GM19463 (cell line): ENCODE data around the gene HOXB7.

Experiments
- ATAC-seq: cut with Tn5 transposase; IDR thresholded peaks from one replicate; pipeline ENCODE4 v1.9.1; 2021; ENCODE audit warnings: mild to moderate bottlenecking, moderate library complexity; ENCODE audit not compliant: unreplicated experiment

Gene HOXB7

DNA sequence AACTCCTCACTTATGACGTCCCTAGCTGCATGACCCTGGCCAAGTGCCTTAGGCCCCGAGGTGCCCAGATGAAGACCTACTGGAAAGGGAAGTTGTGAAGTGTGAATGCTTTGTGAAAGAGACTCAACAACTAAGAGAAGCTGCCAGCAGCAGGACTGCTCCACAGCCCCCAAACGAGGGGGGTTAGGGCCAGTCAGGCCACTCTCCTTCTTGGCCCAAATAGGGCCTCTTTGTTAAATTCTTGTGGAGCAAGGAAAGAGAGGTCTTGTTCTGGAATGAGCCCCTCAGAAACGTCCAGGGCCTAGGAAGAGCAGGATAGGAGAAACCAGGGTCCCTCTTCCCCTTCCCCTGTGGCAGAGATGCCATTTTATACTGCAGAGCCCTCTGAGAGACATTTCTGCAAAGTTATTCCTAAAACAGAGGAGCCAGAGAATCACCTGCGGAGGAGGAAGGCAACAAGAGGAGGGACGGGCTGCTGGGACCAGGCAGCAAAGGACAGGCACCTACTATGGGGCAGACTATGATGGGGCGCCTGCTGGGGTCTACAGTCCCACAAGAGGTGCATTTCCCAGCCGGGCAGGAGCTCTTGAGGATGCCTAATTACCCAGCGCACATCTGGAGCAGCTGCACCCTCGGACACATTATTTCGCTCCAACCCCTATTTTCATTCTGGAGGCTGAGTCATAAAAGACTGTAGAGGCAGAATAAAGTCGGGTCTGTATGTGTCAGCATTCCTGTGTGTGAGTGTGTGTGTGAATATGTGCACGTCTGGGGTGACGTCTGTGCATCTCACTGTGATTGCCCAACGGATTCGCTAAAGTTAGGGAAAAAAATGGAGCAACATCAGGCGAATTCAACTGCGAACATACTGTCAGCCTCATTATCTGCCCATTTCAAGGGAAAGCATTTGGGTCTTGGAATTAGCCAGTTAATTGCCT is 26.8 kb upstream of the HOXB7 start:
- no peak for ATAC-seq

DNA sequence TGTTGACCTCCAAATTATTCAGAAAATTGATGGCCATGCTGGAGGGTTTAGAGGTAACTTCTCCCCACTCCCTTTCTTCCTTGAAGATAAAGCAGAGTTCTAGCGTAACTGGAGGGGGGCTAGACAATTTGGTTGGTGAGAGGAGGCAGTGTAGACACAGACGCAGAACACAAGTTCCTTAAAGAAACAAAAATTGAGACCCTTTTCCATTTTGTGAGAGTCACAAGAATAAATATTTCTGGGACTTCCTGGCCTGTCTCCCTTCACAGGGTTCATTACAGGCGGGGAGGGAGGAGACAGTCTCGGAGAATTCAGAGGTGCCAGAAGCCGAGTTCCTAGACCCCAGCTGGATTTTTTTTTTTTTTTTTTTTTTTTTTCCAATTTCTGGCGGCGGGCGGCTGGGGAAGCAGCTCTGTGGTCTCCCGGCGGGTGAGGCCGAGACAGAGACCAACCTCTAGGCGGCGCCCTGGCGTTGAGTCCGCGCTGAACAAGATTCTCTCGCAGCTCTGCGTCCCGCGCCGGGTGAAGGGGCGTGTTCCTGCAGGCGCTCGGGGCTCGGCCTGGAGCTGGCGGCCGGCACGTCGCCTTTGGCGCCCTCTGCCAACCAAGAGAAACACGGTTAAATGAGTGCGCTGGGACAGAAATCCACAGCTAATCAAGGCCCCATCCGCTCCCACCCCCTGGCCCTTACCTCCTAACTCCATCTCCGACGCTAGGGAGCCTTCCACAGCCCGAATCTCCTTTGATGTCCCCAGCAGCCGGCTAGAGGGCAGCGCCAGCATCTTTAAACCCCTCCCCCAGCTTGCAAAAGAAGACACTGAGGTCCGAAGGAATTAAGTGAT is 25.6 kb upstream of the HOXB7 start:
- peak; percentile 63 for ATAC-seq

DNA sequence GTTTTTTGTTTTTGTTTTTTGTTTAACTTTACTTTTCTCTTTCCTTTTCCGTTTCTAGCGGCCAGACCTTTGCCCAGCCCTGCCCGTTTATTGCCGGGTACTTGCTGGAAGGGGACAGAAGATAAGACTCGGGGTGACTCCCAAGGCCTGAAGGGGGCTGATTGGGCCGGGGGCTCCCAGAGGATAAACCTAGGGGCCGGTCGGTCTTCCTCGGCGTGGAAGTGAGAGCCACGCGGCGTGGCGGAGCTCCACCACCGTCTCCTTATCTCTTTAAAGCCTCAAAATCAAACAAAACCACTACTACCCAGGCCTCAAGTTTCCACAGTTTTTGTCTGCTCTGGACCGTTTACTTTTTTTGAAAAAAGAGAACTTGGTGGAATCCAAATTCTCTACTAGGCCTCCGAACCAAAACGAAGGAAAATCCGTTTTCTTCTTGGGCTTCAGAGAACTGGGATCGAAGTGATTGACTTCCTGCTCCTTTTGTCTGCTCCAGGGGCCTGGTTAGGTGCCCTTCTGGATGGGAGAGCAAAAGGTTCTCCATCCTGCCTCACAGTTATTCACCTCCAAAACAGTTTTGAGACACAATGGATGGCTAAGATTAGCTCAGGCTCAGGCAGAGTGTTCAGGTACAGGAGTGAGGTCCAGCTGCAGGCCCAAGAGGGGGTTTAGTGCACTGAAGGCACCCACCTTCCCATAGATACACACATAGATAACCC is 23.8 kb upstream of the HOXB7 start:
- no peak for ATAC-seq

DNA sequence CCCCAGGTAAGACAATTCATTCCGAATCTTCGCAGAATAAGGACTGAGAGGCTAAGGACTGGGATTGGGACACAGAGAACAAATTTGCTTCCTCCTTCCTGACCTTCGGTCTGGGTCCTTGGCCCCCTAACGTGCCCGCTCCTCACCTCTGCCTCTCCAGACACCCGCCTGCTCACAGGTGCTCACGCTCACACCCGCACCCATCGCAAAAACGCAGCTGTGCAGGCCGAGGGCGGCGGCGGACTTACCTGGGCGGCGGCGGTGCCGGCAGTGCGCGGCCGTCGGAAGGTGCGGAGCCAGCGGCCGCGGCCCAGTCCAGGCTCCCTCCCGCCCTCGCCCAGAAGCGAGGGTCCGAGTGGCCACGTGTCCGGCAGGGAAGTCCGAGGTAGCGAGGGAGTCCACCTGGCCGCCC is 22.5 kb upstream of the HOXB7 start:
- ATAC-seq: no peak

DNA sequence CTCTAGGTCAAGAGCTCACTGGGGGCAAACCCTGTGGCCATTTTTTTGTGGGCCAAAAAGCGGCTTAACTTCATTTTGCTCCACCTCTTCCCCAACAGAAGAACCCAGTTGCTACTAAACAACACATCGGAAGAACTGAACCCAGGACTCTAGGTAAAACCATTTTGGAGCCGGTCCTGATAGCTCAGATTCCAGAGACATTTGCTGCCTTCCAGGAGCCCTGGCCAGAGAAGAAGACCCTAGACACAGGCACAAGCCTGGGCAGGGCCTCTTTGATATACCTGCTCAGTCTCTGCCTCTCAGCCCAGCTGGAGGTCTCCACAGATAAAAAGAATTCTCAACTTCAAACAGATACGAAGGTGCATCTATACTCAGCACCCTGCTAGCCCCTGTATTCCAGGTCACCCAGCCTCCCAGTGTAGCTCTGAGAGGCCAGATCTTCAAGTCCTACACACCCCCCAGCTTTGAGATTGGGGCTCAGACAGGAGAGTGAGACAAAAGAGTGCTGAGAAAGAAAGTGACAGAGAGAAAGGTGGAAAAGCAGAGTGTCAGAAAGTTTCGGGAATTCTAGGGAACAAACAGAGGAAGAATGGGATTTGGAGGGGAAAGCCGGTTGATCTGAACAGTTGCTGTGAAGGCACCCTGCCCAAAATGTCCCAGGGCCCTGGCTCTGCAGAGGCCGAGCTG is 21.9 kb upstream of the HOXB7 start:
- no peak for ATAC-seq

DNA sequence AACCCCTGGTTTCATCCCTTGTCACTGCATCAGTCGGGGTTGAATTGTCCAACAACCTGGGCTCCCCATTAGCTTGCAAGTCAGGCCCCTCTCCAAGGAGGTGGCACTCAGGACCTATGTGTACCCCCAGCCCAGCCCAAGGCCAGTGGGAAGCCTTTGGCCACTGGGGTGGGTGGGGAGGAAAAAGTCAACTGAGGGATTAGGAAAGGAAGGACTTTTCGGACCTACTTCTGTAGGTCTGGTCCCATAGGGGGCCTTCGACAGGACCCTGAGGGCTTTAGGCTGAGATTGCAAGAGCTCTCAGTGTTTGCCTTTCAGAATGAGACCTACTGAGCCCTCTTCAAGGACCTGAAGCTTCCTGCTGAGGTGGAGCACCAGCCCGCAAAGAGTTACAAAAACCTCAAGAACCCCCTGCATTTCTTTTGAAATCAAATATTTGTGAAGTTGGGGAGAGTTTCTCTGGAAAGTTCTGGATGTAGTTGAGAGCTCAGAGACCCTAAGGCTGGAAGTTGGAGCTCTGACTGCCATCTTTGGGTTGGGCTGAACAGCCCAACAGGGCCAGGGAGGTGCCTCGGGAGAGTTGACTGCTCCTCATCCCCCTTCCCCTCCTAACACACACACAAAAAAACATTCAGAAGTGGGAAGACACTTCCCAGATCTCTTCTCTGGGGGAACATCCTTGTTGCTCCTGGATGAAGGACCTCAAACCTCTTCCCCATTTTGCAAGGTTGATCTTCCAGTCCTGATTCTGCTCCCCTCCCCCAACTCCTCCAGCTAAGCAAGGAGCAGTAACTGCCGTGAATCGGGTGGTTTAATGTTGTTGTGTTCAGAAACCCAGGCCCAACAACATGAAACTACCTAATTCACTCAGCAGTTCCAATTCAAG is 21.1 kb upstream of the HOXB7 start:
- peak; percentile 47 for ATAC-seq

DNA sequence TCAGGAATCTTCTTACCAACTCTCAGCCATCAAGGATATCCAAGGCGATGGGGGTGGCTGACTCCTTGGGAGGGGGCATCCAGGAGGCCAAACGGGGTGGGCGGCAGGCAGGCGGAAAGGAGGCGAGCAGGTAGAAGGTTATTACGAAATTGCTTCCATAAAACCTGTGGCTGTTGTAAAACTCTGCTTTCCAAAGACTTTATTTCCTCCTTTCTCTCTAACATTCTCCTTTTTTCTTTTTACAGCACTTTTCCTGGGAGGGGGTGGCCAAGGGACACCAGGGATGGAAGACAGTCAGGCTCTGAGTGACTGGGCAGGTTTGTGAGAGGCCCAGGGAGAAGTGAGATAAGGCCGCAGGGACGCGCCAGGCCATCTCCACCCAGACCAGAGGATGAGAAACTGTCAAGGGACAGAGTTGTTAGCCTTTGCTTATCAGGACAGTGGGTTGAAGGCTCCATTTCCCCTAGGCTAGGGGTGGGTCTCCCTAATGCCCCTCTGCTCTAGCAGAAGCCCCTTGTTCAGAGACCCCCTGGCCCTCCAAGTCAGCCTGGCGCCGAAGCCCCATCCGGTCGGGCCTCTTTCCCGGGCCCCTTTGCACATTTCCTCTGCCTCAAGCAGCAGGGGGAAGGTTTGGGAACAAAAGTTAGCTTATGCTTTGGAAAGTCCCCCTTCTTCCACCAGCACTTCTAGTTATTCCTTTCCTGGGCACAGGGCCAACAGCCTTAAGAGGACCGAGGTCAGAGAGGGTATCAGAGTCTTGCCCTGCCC is 20.3 kb upstream of the HOXB7 start:
- ATAC-seq: no peak

DNA sequence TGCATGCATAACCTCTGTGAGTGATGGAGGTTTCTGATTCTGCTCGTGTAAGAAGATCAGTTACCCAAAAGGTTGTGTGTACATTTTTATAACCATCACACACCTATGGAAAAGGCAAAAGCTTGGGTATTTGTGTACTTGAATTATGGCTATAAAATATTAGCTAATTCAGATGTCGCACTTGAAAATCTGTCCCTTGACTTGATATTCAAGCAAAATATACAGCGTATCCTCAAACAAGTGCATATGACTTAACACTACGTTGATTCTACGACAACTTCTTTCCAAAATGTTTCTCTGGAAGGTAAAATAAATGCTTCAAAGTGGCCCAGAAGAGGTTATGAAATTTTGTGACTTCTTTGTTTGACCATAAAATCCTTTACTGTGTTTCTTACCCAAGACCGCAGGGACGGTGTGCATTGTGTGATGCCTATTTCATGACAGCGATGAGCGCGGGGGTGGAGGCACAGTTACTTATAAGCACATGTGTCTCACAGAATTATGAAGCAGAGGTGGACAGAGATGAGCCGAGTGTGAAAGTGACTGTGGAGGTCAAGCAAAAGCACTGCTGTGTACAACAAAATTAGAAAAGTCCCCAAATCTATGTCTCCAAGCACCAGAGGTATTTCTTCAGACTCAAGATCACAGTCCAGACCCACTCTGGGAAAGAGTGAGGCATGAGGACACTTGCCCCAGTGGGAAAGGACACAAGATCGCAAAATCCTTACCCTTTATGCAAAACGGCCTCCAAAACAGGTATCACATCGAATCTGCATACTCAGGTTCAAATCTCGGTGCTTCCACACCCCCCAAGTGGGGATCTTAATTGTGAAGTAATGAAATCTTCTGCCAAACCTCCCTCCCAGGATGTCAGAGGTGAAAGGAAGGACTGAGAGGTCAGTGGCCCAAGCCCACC is 19.4 kb upstream of the HOXB7 start:
- no peak for ATAC-seq

DNA sequence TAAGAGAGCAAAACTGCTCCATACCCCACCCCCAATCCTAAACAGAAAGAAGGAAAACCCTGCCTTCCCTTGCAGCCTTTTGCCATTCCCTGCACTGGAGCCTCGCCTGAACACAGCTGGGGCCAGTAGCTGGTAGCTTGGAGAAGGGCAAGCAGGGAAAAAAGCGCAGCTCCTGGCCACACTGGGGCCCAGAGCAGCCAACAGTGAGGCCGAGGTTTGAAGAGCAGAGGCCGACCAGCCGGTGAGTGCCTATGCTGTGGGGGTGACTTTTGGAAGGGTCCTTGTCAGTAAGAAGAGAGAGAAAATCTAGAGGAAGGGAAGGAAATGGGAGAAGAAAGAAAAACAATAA is 18.6 kb upstream of the HOXB7 start:
- no peak for ATAC-seq

DNA sequence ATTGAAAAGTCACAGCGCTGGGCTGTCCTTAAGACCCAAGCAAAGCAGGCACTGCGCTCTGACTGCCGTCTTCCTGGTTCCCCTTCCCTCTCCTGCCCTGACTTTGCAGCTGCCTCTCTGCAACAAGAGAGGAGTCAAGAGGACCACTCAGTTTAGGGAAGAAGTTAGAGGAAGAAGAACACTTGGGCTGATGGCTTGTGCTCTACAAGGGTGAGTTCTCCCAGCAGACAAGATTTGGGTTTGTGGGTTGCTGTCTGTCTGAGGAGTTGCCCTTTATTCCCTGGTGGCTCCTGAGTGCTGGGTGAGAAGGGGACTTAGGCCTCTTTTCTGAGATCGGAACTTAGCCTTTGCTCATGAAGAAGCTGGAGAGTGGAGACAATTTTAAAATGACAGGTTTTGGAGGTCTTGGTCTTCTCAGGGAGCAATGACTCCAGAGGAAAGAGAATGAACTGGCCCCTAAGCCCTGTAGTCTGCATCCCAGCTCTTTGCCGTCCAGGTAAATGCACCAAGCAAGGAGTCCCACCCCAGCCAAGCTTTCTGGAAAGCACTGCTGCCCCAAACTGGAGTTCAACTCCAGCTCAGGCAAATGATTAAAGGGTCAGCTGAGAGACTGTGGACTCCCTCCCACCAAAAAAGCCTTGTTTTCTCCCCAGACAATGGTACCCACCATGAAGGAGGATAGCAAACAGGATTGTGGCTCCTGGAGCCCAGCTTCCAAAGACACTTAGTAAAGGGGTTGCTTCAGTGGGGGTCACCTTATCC is 18.0 kb upstream of the HOXB7 start:
- no peak for ATAC-seq

DNA sequence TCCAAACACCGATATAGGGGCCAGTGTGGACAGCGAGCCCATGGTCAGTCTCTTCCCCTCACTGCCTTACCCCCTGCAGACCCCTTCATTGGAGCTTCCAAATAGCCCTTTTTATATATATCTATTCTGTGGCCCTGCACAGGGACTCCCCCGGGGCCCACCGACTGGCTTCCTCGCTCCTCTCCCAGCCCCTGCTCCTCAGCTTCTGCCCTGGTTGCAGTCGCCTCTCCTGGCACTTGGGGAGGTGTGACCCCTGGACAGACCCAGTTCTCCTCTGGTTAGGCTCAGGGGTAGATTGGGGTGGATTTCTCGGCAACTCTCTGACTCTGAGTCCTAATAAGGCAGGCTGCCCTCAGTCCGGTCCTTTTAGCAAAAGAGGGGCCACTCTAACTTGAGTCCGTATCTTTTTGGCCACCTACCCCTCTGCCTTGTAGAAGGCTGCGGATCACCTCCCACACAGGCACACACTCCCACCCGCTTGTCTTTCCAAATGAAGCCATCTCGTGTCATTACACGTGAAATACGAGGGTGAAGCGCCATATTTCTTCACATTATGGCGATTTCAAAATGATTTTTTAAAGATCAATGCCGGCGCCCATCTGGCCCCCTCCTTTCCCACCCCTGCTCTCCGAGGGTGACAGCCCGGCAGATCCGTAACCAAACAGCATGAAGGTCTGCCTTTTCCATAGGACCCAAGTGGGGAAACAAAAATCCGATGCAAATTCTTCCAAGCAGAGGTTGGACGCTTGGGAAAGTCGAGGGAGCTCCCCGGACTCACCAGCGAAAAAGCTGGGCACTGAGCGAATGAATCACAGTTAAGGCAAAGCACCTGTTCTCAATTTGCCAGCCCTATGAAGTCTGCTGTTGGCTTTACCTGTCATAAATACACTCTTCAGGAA is 17.1 kb upstream of the HOXB7 start:
- no peak for ATAC-seq

DNA sequence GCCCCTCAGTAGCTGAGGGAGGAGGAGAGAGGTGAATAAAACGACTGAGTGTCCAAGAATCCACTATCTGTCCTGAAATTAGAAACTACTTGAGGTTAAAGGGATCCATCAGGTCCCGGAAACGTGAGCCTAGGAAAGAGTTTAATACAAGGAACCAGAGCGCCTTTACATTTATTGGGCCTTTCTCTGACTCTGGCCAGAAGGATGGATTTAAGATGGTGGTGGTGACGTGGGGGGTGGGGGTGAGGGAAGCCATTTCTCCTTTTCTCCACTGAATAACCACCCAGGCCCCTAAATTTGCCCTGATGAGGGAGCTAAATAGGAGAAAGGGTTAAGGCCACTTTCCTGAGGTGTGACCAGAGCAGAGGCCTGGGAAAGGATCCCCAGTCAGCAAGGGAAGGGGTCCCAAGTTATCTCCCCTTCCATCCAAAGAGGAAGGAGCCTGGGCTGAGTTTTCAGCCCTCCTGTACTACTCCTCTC is 16.3 kb upstream of the HOXB7 start:
- no peak for ATAC-seq

DNA sequence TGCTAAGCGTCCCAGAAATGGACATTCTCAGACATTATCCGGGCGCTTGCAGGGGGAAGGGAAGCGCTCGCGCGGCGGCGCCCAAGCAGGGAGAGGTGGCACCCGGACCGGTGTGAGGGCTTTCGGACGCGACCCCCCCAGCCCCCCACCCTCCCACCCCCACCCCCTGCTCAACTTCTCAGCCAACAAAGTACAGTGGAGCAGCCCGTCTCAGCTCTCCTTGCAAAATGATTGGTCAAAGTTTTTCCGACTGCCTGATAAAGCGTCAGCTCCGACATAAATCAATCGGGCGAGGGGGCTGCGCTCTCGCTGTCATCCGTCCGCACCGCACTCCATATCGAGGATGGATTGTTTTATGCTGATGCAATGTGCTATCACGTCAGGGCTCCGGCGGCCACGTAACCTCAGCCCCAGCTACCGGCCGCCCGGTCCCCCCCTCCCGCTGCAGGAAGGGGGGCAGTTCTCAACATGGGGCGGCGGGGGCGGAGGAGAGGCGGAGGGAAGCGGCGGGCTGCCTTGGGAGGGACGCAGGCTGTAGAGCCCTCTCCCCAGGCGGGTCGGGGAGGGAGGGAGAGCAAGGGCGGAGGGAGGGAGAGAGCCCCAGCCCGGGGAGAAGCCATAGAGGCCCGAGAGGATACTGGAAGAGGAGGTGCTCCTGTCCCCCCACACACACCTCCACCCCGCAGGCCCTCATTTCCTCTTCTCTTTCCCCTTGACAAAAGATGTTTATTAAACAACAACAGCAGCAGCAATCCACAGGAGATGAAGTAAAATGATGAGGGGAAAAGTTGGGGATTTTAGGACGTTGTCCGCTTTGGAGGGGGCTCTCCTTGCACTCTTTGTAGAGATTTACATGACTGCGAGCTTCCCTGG is 15.7 kb upstream of the HOXB7 start, which contains the start of gene HOXB9:
Gene HOXB9, minus strand, starts transcription at position 114 of the 873 bp plus-strand sequence. Its CDS starts 89 bp downstream, at position 25.
- ATAC-seq: no peak

DNA sequence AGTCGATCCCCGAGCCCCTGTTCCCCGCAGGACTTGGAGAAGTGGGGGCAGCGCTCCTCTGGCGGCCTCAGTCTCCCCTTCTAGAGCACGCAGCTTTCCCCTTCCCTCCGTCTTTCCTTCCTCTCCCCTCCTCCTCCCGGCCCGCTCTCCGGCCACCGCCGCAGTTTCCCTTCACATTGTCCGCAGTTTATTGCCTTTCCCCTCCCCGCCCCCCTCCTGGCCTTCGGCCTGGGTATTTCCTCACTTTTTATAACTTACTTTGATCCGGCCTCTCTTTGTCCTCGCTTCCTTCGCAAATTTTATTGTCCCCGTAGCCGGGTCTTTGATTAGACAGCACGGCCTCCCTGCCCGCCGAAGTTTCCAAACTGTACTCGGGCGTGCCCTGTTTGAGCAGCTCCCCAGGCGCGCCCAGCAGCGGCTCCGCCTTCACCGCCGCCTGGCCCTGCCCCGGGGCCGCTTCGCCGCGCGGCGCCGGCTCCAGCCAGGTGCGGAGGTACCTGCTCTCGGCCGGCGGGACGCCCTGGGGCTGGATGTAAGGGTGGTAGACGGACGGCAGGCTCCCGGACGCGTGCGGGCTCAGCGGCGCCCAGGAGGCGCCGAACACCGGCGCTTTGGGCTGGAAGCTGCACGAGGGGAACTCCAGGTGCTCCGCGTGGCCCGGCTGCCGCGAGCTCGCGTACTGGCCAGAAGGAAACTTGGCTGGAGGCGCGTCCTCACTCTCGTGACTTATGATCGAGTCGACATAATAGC is 14.9 kb upstream of the HOXB7 start:
- ATAC-seq: no peak
